Prostate gland (tissue), 2 donors: Measurements from ENCODE around the gene ERAS.

ENCODE experiments used
- CTCF ChIP-seq, 4 experiments: fragments of 200-600 bp in 2 of 4; fragments of 450-650 bp in 2 of 4; sonication (generic) in 2 of 4; IDR thresholded peaks; 1 replicate in 3 of 4; 2 replicates in 1 of 4; pipeline ENCODE4 v1.5.1; 2016 to 2019; ENCODE audit warnings: antibody characterized with exemption in 4 of 4, mild to moderate bottlenecking in 2 of 4, moderate library complexity in 2 of 4
- POLR2A ChIP-seq: fragments of 450-650 bp; IDR thresholded peaks from one replicate; pipeline ENCODE4 v1.6.1; 2016; ENCODE audit warnings: antibody characterized with exemption, mild to moderate bottlenecking
- POLR2AphosphoS5 ChIP-seq: sonication (generic); formaldehyde crosslinking; IDR thresholded peaks from one replicate; pipeline ENCODE4 v1.6.1; 2017; ENCODE audit warnings: antibody characterized with exemption

- TF ChIP-seq CTCF (IDR thresholded peaks at IDR 0.05), result no peak
- TF ChIP-seq POLR2A, result no peak
- no peak for TF ChIP-seq POLR2AphosphoS5
Observed at GRCh38 chrX:48794911-48795515, 31.3 kb upstream of the ERAS start.
